ENCODE measurements around the gene MATN1. TPM values are rescaled to one million over a fixed set of nuclear protein-coding genes. Genes with fewer than 3 reads are reported as not detected.
A peak's percentile ranks its signal among the peaks of the same experiment; 100 is the strongest.

MATN1 gene
- total RNA-seq, 1 experiment from 2014 or later = 0.76 TPM

- Histone ChIP-seq H3K36me3 (replicated peaks; ENCODE audit: control insufficient read depth, insufficient read depth, low read length) (no peaks in the 10 kb centered on the region), H3K4me3 (ENCODE audit: insufficient read depth, low read depth, low read length) (no peak overlapping the region), H3K27me3 (ENCODE audit: control insufficient read depth, insufficient read depth, low read length) (no peaks in the 10 kb centered on the region; the same call in 1 of the 2 replicates)
- no peak for DNase-seq
Measured at GRCh38 chr1:30743584-30744059, 20.2 kb upstream of the MATN1 start.

- Histone ChIP-seq H3K27me3 (ENCODE audit: control insufficient read depth, insufficient read depth, low read length) (no peaks in the 10 kb centered on the region; the same call in 1 of the 2 replicates), H3K36me3 (replicated peaks; ENCODE audit: control insufficient read depth, insufficient read depth, low read length) (no peaks in the 10 kb centered on the region), H3K4me3 (ENCODE audit: insufficient read depth, low read depth, low read length) (no peak overlapping the region)
- no peak for DNase-seq
Measured at GRCh38 chr1:30742963-30743559, 19.7 kb upstream of the MATN1 start.

GRCh38 chr1:30742300-30742962 is 19.0 kb upstream of the MATN1 start:
- DNase-seq = no peak
- no peaks in the 10 kb centered on the region; the same call in 1 of the 2 replicates for H3K27me3 ChIP-seq (ENCODE audit: control insufficient read depth, insufficient read depth, low read length)
- no peaks in the 10 kb centered on the region for H3K36me3 ChIP-seq (replicated peaks; ENCODE audit: control insufficient read depth, insufficient read depth, low read length)
- no peak overlapping the region for H3K4me3 ChIP-seq (ENCODE audit: insufficient read depth, low read depth, low read length)

GRCh38 chr1:30741239-30741894 is 18.0 kb upstream of the MATN1 start:
- DNase-seq = no peak
- no peak overlapping the region for H3K4me3 ChIP-seq (ENCODE audit: insufficient read depth, low read depth, low read length)
- H3K36me3 ChIP-seq (replicated peaks; ENCODE audit: control insufficient read depth, insufficient read depth, low read length) = no peaks in the 10 kb centered on the region
- no peaks in the 10 kb centered on the region; the same call in 1 of the 2 replicates for H3K27me3 ChIP-seq (ENCODE audit: control insufficient read depth, insufficient read depth, low read length)

GRCh38 chr1:30740251-30741238 is 17.2 kb upstream of the MATN1 start:
- no peak for DNase-seq
- no peaks in the 10 kb centered on the region for H3K36me3 ChIP-seq (replicated peaks; ENCODE audit: control insufficient read depth, insufficient read depth, low read length)
- H3K27me3 ChIP-seq (ENCODE audit: control insufficient read depth, insufficient read depth, low read length) = no peaks in the 10 kb centered on the region; the same call in 1 of the 2 replicates
- H3K4me3 ChIP-seq (ENCODE audit: insufficient read depth, low read depth, low read length) = no peak overlapping the region

GRCh38 chr1:30739601-30740000 is 16.2 kb upstream of the MATN1 start:
- Histone ChIP-seq H3K4me3 (ENCODE audit: insufficient read depth, low read depth, low read length) (no peak overlapping the region), H3K27me3 (ENCODE audit: control insufficient read depth, insufficient read depth, low read length) (no peaks in the 10 kb centered on the region; the same call in 1 of the 2 replicates), H3K36me3 (replicated peaks; ENCODE audit: control insufficient read depth, insufficient read depth, low read length) (no peaks in the 10 kb centered on the region)
- DNase-seq = no peak

- H3K27me3 ChIP-seq (ENCODE audit: control insufficient read depth, insufficient read depth, low read length) = no peaks in the 10 kb centered on the region; the same call in 1 of the 2 replicates
- no peaks in the 10 kb centered on the region for H3K36me3 ChIP-seq (replicated peaks; ENCODE audit: control insufficient read depth, insufficient read depth, low read length)
- no peak overlapping the region for H3K4me3 ChIP-seq (ENCODE audit: insufficient read depth, low read depth, low read length)
- DNase-seq = no peak
Measured at GRCh38 chr1:30738715-30739559, 15.6 kb upstream of the MATN1 start.

- H3K4me3 ChIP-seq (ENCODE audit: insufficient read depth, low read depth, low read length) = no peak overlapping the region
- no peaks in the 10 kb centered on the region; the same call in 1 of the 2 replicates for H3K27me3 ChIP-seq (ENCODE audit: control insufficient read depth, insufficient read depth, low read length)
- H3K36me3 ChIP-seq (replicated peaks; ENCODE audit: control insufficient read depth, insufficient read depth, low read length) = no peaks in the 10 kb centered on the region
- peak; percentile 80 for DNase-seq
Measured at GRCh38 chr1:30738040-30738714, 14.8 kb upstream of the MATN1 start.

GRCh38 chr1:30737357-30738039 is 14.1 kb upstream of the MATN1 start:
- no peaks in the 10 kb centered on the region for H3K36me3 ChIP-seq (replicated peaks; ENCODE audit: control insufficient read depth, insufficient read depth, low read length)
- DNase-seq = no peak
- H3K4me3 ChIP-seq (ENCODE audit: insufficient read depth, low read depth, low read length) = no peak overlapping the region
- H3K27me3 ChIP-seq (ENCODE audit: control insufficient read depth, insufficient read depth, low read length) = no peaks in the 10 kb centered on the region; the same call in 1 of the 2 replicates

- no peak for DNase-seq
- no peaks in the 10 kb centered on the region; the same call in 1 of the 2 replicates for H3K27me3 ChIP-seq (ENCODE audit: control insufficient read depth, insufficient read depth, low read length)
- H3K36me3 ChIP-seq (replicated peaks; ENCODE audit: control insufficient read depth, insufficient read depth, low read length) = no peaks in the 10 kb centered on the region
- no peak overlapping the region for H3K4me3 ChIP-seq (ENCODE audit: insufficient read depth, low read depth, low read length)
Measured at GRCh38 chr1:30735668-30736498, 12.5 kb upstream of the MATN1 start.

GRCh38 chr1:30735124-30735523 is 11.7 kb upstream of the MATN1 start:
- DNase-seq = no peak
- H3K4me3 ChIP-seq (ENCODE audit: insufficient read depth, low read depth, low read length) = no peak overlapping the region
- no peaks in the 10 kb centered on the region; the same call in 1 of the 2 replicates for H3K27me3 ChIP-seq (ENCODE audit: control insufficient read depth, insufficient read depth, low read length)
- no peaks in the 10 kb centered on the region for H3K36me3 ChIP-seq (replicated peaks; ENCODE audit: control insufficient read depth, insufficient read depth, low read length)

- Histone ChIP-seq H3K36me3 (replicated peaks; ENCODE audit: control insufficient read depth, insufficient read depth, low read length) (no peaks in the 10 kb centered on the region), H3K27me3 (ENCODE audit: control insufficient read depth, insufficient read depth, low read length) (no peaks in the 10 kb centered on the region; the same call in 1 of the 2 replicates)
- DNase-seq = no peak
Measured at GRCh38 chr1:30734580-30734979, 11.2 kb upstream of the MATN1 start.

More at GRCh38 chr1:30734580-30734979, 11.2 kb upstream of the MATN1 start:
- no peak overlapping the region for H3K4me3 ChIP-seq (ENCODE audit: insufficient read depth, low read depth, low read length)
